Measurements from ENCODE around the gene STAT5B. TPM values are rescaled to one million over a fixed set of nuclear protein-coding genes. Genes with fewer than 3 reads are reported as not detected.

STAT5B gene
- total RNA-seq, 1 donor from 2014 or later, result 23.1 TPM

DNA sequence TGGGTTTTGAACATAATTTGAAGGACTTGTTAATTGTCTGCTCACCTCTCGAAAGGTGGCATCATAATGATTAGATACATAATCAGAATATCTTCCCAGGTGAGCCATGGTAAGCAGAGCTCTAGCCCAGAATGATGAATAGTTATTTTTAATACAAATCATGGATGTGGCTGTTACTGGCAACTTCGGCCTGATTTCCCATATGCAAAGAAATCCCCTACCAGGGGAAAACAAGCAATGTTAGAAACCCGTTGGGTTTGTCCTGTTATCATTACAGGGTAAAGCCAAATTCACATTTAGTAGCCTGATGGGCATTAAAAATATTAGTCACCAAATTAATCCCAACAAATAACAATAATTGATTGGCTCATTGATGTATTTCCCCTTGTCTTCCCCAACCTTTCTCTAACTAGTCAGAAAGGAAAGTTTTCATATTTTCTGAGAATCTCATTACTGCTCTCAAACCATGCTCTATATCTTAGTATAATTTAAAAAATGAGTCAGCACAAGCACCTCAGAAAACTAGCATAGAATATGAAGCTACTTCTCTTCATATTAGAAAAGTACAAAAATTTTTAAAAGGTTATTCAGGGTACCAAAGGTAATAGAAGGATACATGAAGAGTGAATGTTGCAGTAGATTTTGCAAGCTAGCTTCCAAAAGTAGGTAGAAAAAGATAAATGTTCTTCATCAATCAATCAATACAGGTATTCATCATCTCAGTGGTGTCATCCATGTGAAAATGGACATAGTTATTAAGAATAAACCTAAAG lies 5.0 kb downstream of the STAT5B start:
- Histone ChIP-seq H3K4me2 (ENCODE audit: low read length) (no peak overlapping the region), H2AFZ (ENCODE audit: low read depth, low read length) (no peak overlapping the region), H3K4me1 (ENCODE audit: insufficient read depth, low read length) (peaks cover 16% of the 10 kb centered on the region), H3K27ac (ENCODE audit: low read depth, low read length) (no peak overlapping the region), H3K27me3 (ENCODE audit: insufficient read depth, low read length) (no peaks in the 10 kb centered on the region), H3K9me3 (ENCODE audit: insufficient read depth, low read depth, low read length) (no peaks in the 10 kb centered on the region), H4K20me1 (ENCODE audit: insufficient read depth, low read length) (peaks cover 63% of the 10 kb centered on the region), H3K79me2 (ENCODE audit: insufficient read depth, low read length) (peaks cover 97% of the 10 kb centered on the region), H3K36me3 (ENCODE audit: insufficient read depth, low read length) (no peaks in the 10 kb centered on the region), H3K4me3 (ENCODE audit: insufficient read depth, low read depth, low read length) (no peak overlapping the region), H3K9ac (ENCODE audit: low read length) (no peak overlapping the region)
- Mint-ChIP-seq H3K27ac (ENCODE audit: unreplicated experiment) (no peak overlapping the region), H3K27me3 (ENCODE audit: low read depth, unreplicated experiment) (no peaks in the 10 kb centered on the region), H3K4me1 (ENCODE audit: low read depth, unreplicated experiment) (peaks cover 12% of the 10 kb centered on the region), H3K9me3 (ENCODE audit: unreplicated experiment) (no peaks in the 10 kb centered on the region), H3K4me3 (ENCODE audit: unreplicated experiment) (no peak overlapping the region), H3K36me3 (ENCODE audit: low read depth, unreplicated experiment) (no peaks in the 10 kb centered on the region)
- TF ChIP-seq CTCF (IDR thresholded peaks at IDR 0.05; ENCODE audit: insufficient read depth, low read depth, low read length), result no peak
- no peak for TF ChIP-seq EZH2 (IDR thresholded peaks at IDR 0.05; ENCODE audit: insufficient read depth, low read length)
- DNase-seq (ENCODE audit: low read depth), result no peak
- FAIRE-seq, result no peak

GRCh38 chr17:42270596-42270995 lies 5.6 kb downstream of the STAT5B start:
- H4K20me1 ChIP-seq (ENCODE audit: insufficient read depth, low read length), result peaks cover 63% of the 10 kb centered on the region
- no peaks in the 10 kb centered on the region for H3K27me3 Mint-ChIP-seq (ENCODE audit: low read depth, unreplicated experiment)
- H3K9ac ChIP-seq (ENCODE audit: low read length), result no peak overlapping the region
- no peak overlapping the region for H3K4me3 Mint-ChIP-seq (ENCODE audit: unreplicated experiment)
- H3K4me3 ChIP-seq (ENCODE audit: insufficient read depth, low read depth, low read length), result no peak overlapping the region
- no peaks in the 10 kb centered on the region for H3K36me3 Mint-ChIP-seq (ENCODE audit: low read depth, unreplicated experiment)
- H3K9me3 Mint-ChIP-seq (ENCODE audit: unreplicated experiment), result no peaks in the 10 kb centered on the region
- H3K79me2 ChIP-seq (ENCODE audit: insufficient read depth, low read length), result peaks cover 99% of the 10 kb centered on the region
- no peaks in the 10 kb centered on the region for H3K36me3 ChIP-seq (ENCODE audit: insufficient read depth, low read length)
- H3K27ac Mint-ChIP-seq (ENCODE audit: unreplicated experiment), result no peak overlapping the region
- DNase-seq (ENCODE audit: low read depth), result no peak
- peaks cover 12% of the 10 kb centered on the region for H3K4me1 Mint-ChIP-seq (ENCODE audit: low read depth, unreplicated experiment)
- no peaks in the 10 kb centered on the region for H3K27me3 ChIP-seq (ENCODE audit: insufficient read depth, low read length)
- no peak for FAIRE-seq
- no peak for TF ChIP-seq CTCF (IDR thresholded peaks at IDR 0.05; ENCODE audit: insufficient read depth, low read depth, low read length)
- no peak for TF ChIP-seq EZH2 (IDR thresholded peaks at IDR 0.05; ENCODE audit: insufficient read depth, low read length)
- no peak overlapping the region for H2AFZ ChIP-seq (ENCODE audit: low read depth, low read length)
- H3K9me3 ChIP-seq (ENCODE audit: insufficient read depth, low read depth, low read length), result no peaks in the 10 kb centered on the region
- H3K4me1 ChIP-seq (ENCODE audit: insufficient read depth, low read length), result peaks cover 16% of the 10 kb centered on the region
- no peak overlapping the region for H3K4me2 ChIP-seq (ENCODE audit: low read length)
- peak overlapping the region; percentile 26 for H3K27ac ChIP-seq (ENCODE audit: low read depth, low read length)

DNA sequence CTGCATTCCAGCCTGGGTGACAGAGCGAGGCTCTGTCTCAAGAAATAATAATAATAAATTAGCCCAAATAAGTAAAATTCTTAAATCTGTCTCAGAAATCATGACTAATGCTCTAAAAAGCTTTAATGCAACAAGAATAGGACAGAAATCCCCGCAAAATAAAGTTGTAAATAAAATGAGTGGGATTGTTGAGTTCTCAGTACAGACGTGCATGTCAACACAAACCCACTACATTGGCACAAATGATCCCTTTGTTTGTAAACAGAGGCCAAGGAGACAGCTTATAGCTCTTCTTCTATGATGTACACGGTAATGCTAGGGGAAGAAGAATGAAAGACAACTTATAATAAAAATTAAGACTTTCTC lies 6.0 kb downstream of the STAT5B start:
- no peaks in the 10 kb centered on the region for H3K27me3 Mint-ChIP-seq (ENCODE audit: low read depth, unreplicated experiment)
- H3K36me3 Mint-ChIP-seq (ENCODE audit: low read depth, unreplicated experiment), result no peaks in the 10 kb centered on the region

More for the DNA sequence above, 6.0 kb downstream of the STAT5B start:
- no peak for DNase-seq (ENCODE audit: low read depth)
- Histone ChIP-seq H3K9me3 (ENCODE audit: insufficient read depth, low read depth, low read length) (no peaks in the 10 kb centered on the region), H3K9ac (ENCODE audit: low read length) (no peak overlapping the region), H3K4me1 (ENCODE audit: insufficient read depth, low read length) (peaks cover 14% of the 10 kb centered on the region), H3K27me3 (ENCODE audit: insufficient read depth, low read length) (no peaks in the 10 kb centered on the region), H3K79me2 (ENCODE audit: insufficient read depth, low read length) (peaks cover 99% of the 10 kb centered on the region), H4K20me1 (ENCODE audit: insufficient read depth, low read length) (peaks cover 63% of the 10 kb centered on the region), H3K27ac (ENCODE audit: low read depth, low read length) (peak overlapping the region; percentile 26), H3K36me3 (ENCODE audit: insufficient read depth, low read length) (no peaks in the 10 kb centered on the region), H3K4me3 (ENCODE audit: insufficient read depth, low read depth, low read length) (no peak overlapping the region), H2AFZ (ENCODE audit: low read depth, low read length) (no peak overlapping the region), H3K4me2 (ENCODE audit: low read length) (no peak overlapping the region)
- no peak overlapping the region for H3K4me3 Mint-ChIP-seq (ENCODE audit: unreplicated experiment)
- no peak for FAIRE-seq
- H3K4me1 Mint-ChIP-seq (ENCODE audit: low read depth, unreplicated experiment), result peaks cover 9% of the 10 kb centered on the region
- TF ChIP-seq CTCF (IDR thresholded peaks at IDR 0.05; ENCODE audit: insufficient read depth, low read depth, low read length) (no peak), EZH2 (IDR thresholded peaks at IDR 0.05; ENCODE audit: insufficient read depth, low read length) (no peak)
- H3K27ac Mint-ChIP-seq (ENCODE audit: unreplicated experiment), result no peak overlapping the region
- no peaks in the 10 kb centered on the region for H3K9me3 Mint-ChIP-seq (ENCODE audit: unreplicated experiment)

All from astrocyte (in vitro differentiated cells and primary cell).